HCT116 (cell line): ENCODE measurements around the gene CERKL. TPM values are rescaled to one million over a fixed set of nuclear protein-coding genes. Genes with fewer than 3 reads are reported as not detected.

Source experiments
- ATAC-seq: fragments of 200-7000 bp; cut with Tn5 transposase; 2 replicates; pipeline ENCODE4 v1.9.1; 2020; ENCODE audit warnings: mild to moderate bottlenecking, moderate library complexity
- BruUV-seq: library from RNA; stranded (reverse); fragments of 400-500 nt; replicated peaks from 2 replicates; lab custom pipeline; 2021; lab: Mats Ljungman, UMichigan
- CTCF ChIA-PET: fragments of 300-600 bp; sonication (Branson Sonifier 250); formaldehyde crosslinking; loops from one replicate; lab custom pipeline; 2021; ENCODE audit warnings: antibody characterized with exemption; lab: Charles Lee
- POLR2A ChIA-PET: fragments of 300-600, 350-600 bp; sonication (Branson Sonifier 250); formaldehyde crosslinking; loops from one replicate; lab custom pipeline; 2021; ENCODE audit warnings: antibody characterized with exemption; lab: Charles Lee
- RAD21 ChIA-PET, 2 experiments: fragments of 300-600 bp; sonication (Branson Sonifier 250); formaldehyde crosslinking; loops; one replicate each; lab custom pipeline; 2023; ENCODE audit warnings: low total read pairs in 2 of 2; ENCODE audit not compliant: uncharacterized antibody in 2 of 2, unreplicated experiment in 2 of 2, low non-redundant PET in 1 of 2; lab: Charles Lee
- DNase-seq: peaks from one replicate; pipeline ENCODE4 v3.0.0-alpha.2; 2010; ENCODE audit warnings: low read depth, low spot score
- H2AFZ ChIP-seq: fragments of 200-600 bp; shearing (Covaris generic), sonication (generic); 2 replicates; pipeline ENCODE4 v1.6.1; 2017; ENCODE audit warnings: low read depth, mixed run types, mixed read lengths, antibody characterized with exemption, low read length; ENCODE audit not compliant: poor library complexity, severe bottlenecking
- H3K27ac ChIP-seq: 2 replicates; pipeline ENCODE4 v1.5.1; 2012; ENCODE audit warnings: low read depth, low read length
- H3K27me3 ChIP-seq: fragments of 200-600 bp; sonication (generic); 2 replicates; pipeline ENCODE4 v1.6.1; 2016; ENCODE audit warnings: mixed run types, low read length, mixed read lengths; ENCODE audit not compliant: insufficient read depth
- H3K36me3 ChIP-seq, 2 experiments: fragments of 200-500 bp in 1 of 2; fragments of 200-600 bp in 1 of 2; sonication (Bioruptor generic) in 1 of 2; sonication (generic) in 1 of 2; 2 replicates each; pipeline versions ENCODE4 v1.5.1 to v1.6.1; 2014 to 2016; ENCODE audit warnings: low read length in 2 of 2, inconsistent platforms in 1 of 2, mixed read lengths in 1 of 2, mixed run types in 1 of 2; ENCODE audit not compliant: insufficient read depth in 2 of 2, control insufficient read depth in 1 of 2
- H3K4me1 ChIP-seq, 2 experiments: fragments of 200-600 bp in 1 of 2; sonication (generic) in 1 of 2; 2 replicates each; pipeline versions ENCODE4 v1.5.1 to v1.6.1; 2012 to 2017; ENCODE audit warnings: low read length in 2 of 2, inconsistent platforms in 1 of 2, mild to moderate bottlenecking in 1 of 2, mixed read lengths in 1 of 2, mixed run types in 1 of 2, moderate library complexity in 1 of 2; ENCODE audit not compliant: insufficient read depth in 2 of 2, control insufficient read depth in 1 of 2
- H3K4me2 ChIP-seq: fragments of 200-600 bp; sonication (generic); 2 replicates; pipeline ENCODE4 v1.6.1; 2017; ENCODE audit warnings: mixed run types, low read length, mixed read lengths
- H3K4me3 ChIP-seq, 2 experiments: fragments of 200-600 bp in 1 of 2; sonication (generic) in 1 of 2; replicated peaks in 1 of 2; 2 replicates each; pipeline ENCODE4 v1.5.1; 2011 to 2016; ENCODE audit warnings: low read length in 2 of 2, control low read depth in 1 of 2, low read depth in 1 of 2, mild to moderate bottlenecking in 1 of 2, mixed read lengths in 1 of 2, mixed run types in 1 of 2
- H3K79me2 ChIP-seq: fragments of 200-600 bp; sonication (generic); 2 replicates; pipeline ENCODE4 v1.6.1; 2017; ENCODE audit warnings: mild to moderate bottlenecking, mixed run types, low read length, moderate library complexity, mixed read lengths; ENCODE audit not compliant: insufficient read depth
- H3K9ac ChIP-seq: fragments of 200-600 bp; sonication (generic); 2 replicates; pipeline ENCODE4 v1.6.1; 2016; ENCODE audit warnings: low read length, mixed read lengths
- H3K9me2 ChIP-seq: fragments of 200-600 bp; sonication (generic), shearing (Covaris generic); 2 replicates; pipeline ENCODE4 v1.6.1; 2017; ENCODE audit warnings: mixed run types, mild to moderate bottlenecking, moderate library complexity; ENCODE audit not compliant: insufficient read depth
- H3K9me3 ChIP-seq, 2 experiments: fragments of 200-500 bp in 1 of 2; fragments of 200-600 bp in 1 of 2; sonication (Bioruptor generic) in 1 of 2; sonication (generic) in 1 of 2; 2 replicates each; pipeline ENCODE4 v1.6.1; 2014 to 2017; ENCODE audit warnings: low read length in 2 of 2, mixed read lengths in 2 of 2, inconsistent platforms in 1 of 2, low read depth in 1 of 2, mild to moderate bottlenecking in 1 of 2, mixed run types in 1 of 2, moderate library complexity in 1 of 2; ENCODE audit not compliant: control insufficient read depth in 1 of 2, insufficient read depth in 1 of 2
- H4K20me1 ChIP-seq: fragments of 200-600 bp; sonication (generic), shearing (Covaris generic); 2 replicates; pipeline ENCODE4 v1.6.1; 2017; ENCODE audit warnings: mixed run types, mild to moderate bottlenecking, moderate library complexity; ENCODE audit not compliant: insufficient read depth
- ATF3 ChIP-seq: IDR thresholded peaks from 2 replicates; pipeline ENCODE4 v1.6.1; 2012
- CBX3 ChIP-seq: IDR thresholded peaks from 2 replicates; pipeline ENCODE4 v1.6.1; 2012; ENCODE audit warnings: low read depth
- EGR1 ChIP-seq: IDR thresholded peaks from 2 replicates; pipeline ENCODE4 v1.6.1; 2012; ENCODE audit warnings: low read depth
- ELF1 ChIP-seq: IDR thresholded peaks from 2 replicates; pipeline ENCODE4 v1.6.1; 2012; ENCODE audit warnings: low read depth, borderline replicate concordance
- EZH2 ChIP-seq: fragments of 200-600 bp; sonication (generic); IDR thresholded peaks from 2 replicates; pipeline ENCODE4 v1.6.1; 2017; ENCODE audit warnings: antibody characterized with exemption, mixed run types
- EZH2phosphoT487 ChIP-seq: fragments of 200-600 bp; IDR thresholded peaks from 2 replicates; pipeline ENCODE4 v1.6.1; 2018; ENCODE audit warnings: antibody characterized with exemption, borderline replicate concordance
- JUND ChIP-seq: IDR thresholded peaks from 2 replicates; pipeline ENCODE4 v1.6.1; 2012
- POLR2A ChIP-seq: IDR thresholded peaks from 2 replicates; pipeline ENCODE4 v1.7.0; 2011; ENCODE audit warnings: borderline replicate concordance; ENCODE audit not compliant: insufficient read depth, insufficient read length; ENCODE audit errors: extremely low read depth
- POLR2AphosphoS5 ChIP-seq: IDR thresholded peaks from 2 replicates; pipeline ENCODE4 v1.6.1; 2011; ENCODE audit warnings: mild to moderate bottlenecking, low read depth, low read length, moderate library complexity
- REST ChIP-seq: IDR thresholded peaks from 2 replicates; pipeline ENCODE4 v1.6.1; 2012; ENCODE audit warnings: low read depth
- SIN3A ChIP-seq: IDR thresholded peaks from 2 replicates; pipeline ENCODE4 v1.6.1; 2012; ENCODE audit warnings: low read depth
- SP1 ChIP-seq: IDR thresholded peaks from 2 replicates; pipeline ENCODE4 v1.6.1; 2012; ENCODE audit warnings: low read depth
- SRF ChIP-seq: IDR thresholded peaks from 2 replicates; pipeline ENCODE4 v1.6.1; 2012; ENCODE audit warnings: low read depth
- ZFX ChIP-seq: fragments of 450-650 bp; IDR thresholded peaks from 2 replicates; pipeline ENCODE4 v1.6.1; 2017
- ZNF274 ChIP-seq: fragments of 200-500 bp; sonication (Bioruptor generic); IDR thresholded peaks from 2 replicates; pipeline ENCODE4 v1.6.1; 2014; ENCODE audit warnings: mild to moderate bottlenecking, low read depth, low read length, inconsistent platforms
- intact Hi-C: fragments of 100-400 bp; cut with micrococcal nuclease; formaldehyde crosslinking; loops from 2 replicates; pipeline ENCODE4 v1.10.0; 2022
- total RNA-seq: library from RNA; stranded (reverse); gene quantifications from one replicate; pipeline ENCODE4 v1.2.1, GENCODE V29; 2021; ENCODE audit not compliant: unreplicated experiment
- TF ChIP-seq, protein P1 (sequence below), 3 experiments: fragments of 200-600 bp in 1 of 3; sonication (generic) in 1 of 3; IDR thresholded peaks in 2 of 3; conservative IDR thresholded peaks in 1 of 3; 2 replicates each; pipeline ENCODE4 v1.5.1; 2012 to 2017; ENCODE audit warnings: low read depth in 2 of 3, low read length in 2 of 3, antibody characterized with exemption in 1 of 3, borderline replicate concordance in 1 of 3, control low read depth in 1 of 3, mild to moderate bottlenecking in 1 of 3, mixed read lengths in 1 of 3, mixed run types in 1 of 3, moderate library complexity in 1 of 3; ENCODE audit not compliant: insufficient read depth in 1 of 3
- TF ChIP-seq, protein P2 (sequence below): IDR thresholded peaks from 2 replicates; pipeline ENCODE4 v1.6.1; 2012
- TF ChIP-seq, protein P3 (sequence below): IDR thresholded peaks from 2 replicates; pipeline ENCODE4 v1.6.1; 2011; ENCODE audit warnings: mild to moderate bottlenecking, low read length, moderate library complexity; ENCODE audit not compliant: insufficient replicate concordance; ENCODE audit errors: extremely low read depth

Gene CERKL
- total RNA-seq, 1 experiment from 2014 or later, result 0.66 TPM

GRCh38 chr2:181642086-181642485 is 14.8 kb downstream of the CERKL start:
- ChIA-PET CTCF (no interaction called here), RAD21 (no interaction called here), POLR2A (no interaction called here)
- Histone ChIP-seq H3K9me2 (no peaks in the 10 kb centered on the region), H3K27me3 (no peaks in the 10 kb centered on the region), H3K9me3 (no peaks in the 10 kb centered on the region), H3K4me2 (no peak overlapping the region), H3K4me1 (no peaks in the 10 kb centered on the region), H3K36me3 (no peaks in the 10 kb centered on the region), H3K9ac (no peak overlapping the region), H3K79me2 (no peaks in the 10 kb centered on the region), H3K4me3 (no peak overlapping the region), H2AFZ (no peak overlapping the region), H3K27ac (no peak overlapping the region), H4K20me1 (no peaks in the 10 kb centered on the region)
- ATAC-seq (no peak), DNase-seq (no peak)
- BruUV-seq, result no TSS peak
- TF ChIP-seq, protein P1, sequence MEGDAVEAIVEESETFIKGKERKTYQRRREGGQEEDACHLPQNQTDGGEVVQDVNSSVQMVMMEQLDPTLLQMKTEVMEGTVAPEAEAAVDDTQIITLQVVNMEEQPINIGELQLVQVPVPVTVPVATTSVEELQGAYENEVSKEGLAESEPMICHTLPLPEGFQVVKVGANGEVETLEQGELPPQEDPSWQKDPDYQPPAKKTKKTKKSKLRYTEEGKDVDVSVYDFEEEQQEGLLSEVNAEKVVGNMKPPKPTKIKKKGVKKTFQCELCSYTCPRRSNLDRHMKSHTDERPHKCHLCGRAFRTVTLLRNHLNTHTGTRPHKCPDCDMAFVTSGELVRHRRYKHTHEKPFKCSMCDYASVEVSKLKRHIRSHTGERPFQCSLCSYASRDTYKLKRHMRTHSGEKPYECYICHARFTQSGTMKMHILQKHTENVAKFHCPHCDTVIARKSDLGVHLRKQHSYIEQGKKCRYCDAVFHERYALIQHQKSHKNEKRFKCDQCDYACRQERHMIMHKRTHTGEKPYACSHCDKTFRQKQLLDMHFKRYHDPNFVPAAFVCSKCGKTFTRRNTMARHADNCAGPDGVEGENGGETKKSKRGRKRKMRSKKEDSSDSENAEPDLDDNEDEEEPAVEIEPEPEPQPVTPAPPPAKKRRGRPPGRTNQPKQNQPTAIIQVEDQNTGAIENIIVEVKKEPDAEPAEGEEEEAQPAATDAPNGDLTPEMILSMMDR (IDR thresholded peaks at IDR 0.05 in 2 of 3, conservative IDR thresholded peaks at IDR 0.05 in 1 of 3; ENCODE audit: borderline replicate concordance in 1 of 3, insufficient read depth in 1 of 3, low read depth in 2 of 3, low read length in 2 of 3), result no peak
- TF ChIP-seq, protein P2, sequence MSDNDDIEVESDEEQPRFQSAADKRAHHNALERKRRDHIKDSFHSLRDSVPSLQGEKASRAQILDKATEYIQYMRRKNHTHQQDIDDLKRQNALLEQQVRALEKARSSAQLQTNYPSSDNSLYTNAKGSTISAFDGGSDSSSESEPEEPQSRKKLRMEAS, result no peak
- TF ChIP-seq, protein P3, sequence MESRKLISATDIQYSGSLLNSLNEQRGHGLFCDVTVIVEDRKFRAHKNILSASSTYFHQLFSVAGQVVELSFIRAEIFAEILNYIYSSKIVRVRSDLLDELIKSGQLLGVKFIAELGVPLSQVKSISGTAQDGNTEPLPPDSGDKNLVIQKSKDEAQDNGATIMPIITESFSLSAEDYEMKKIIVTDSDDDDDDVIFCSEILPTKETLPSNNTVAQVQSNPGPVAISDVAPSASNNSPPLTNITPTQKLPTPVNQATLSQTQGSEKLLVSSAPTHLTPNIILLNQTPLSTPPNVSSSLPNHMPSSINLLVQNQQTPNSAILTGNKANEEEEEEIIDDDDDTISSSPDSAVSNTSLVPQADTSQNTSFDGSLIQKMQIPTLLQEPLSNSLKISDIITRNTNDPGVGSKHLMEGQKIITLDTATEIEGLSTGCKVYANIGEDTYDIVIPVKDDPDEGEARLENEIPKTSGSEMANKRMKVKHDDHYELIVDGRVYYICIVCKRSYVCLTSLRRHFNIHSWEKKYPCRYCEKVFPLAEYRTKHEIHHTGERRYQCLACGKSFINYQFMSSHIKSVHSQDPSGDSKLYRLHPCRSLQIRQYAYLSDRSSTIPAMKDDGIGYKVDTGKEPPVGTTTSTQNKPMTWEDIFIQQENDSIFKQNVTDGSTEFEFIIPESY, result no peak
- TF ChIP-seq POLR2AphosphoS5 (no peak), ELF1 (no peak), ZNF274 (no peak), SRF (no peak), EZH2phosphoT487 (no peak), REST (no peak), ZFX (no peak), SP1 (no peak), CBX3 (no peak), EZH2 (no peak), EGR1 (no peak), POLR2A (no peak), SIN3A (no peak), JUND (no peak), ATF3 (no peak)
- intact Hi-C loops, result no loop called here
